Right lobe of liver (tissue), 4 donors: ENCODE measurements around the gene CEP72.
"Not testable (repeated sequence)": the region's sequence is repeated elsewhere in the genome, so short reads cannot be mapped to it uniquely, and the experiment has no call there.

Source experiments
- CTCF ChIP-seq, 4 donors: fragments of 200-600 bp in 3 of 4; fragments of 450-650 bp in 1 of 4; IDR thresholded peaks; one replicate each; pipeline versions ENCODE4 v1.5.1 to v1.8.0; 2016 to 2022; ENCODE audit warnings: antibody characterized with exemption in 4 of 4, mild to moderate bottlenecking in 2 of 4
- POLR2A ChIP-seq: fragments of 450-650 bp; IDR thresholded peaks from one replicate; pipeline ENCODE4 v1.6.1; 2017; ENCODE audit warnings: antibody characterized with exemption, mild to moderate bottlenecking
- donor health status: DM: no; HTN: no; CAD: no.
- donor health status: DM: no; HTN: no; CAD: no.
- donor health status: DM: no; HTN: yes; CAD: no.

GRCh38 chr5:682216-682615 lies 70.1 kb downstream of the CEP72 start:
- TF ChIP-seq CTCF (IDR thresholded peaks at IDR 0.05); POLR2A: not testable (repeated sequence)
